Myocyte (in vitro differentiated cells): Measurements from ENCODE around the gene TNS4. TPM values are rescaled to one million over a fixed set of nuclear protein-coding genes. Genes with fewer than 3 reads are reported as not detected.
A peak's percentile ranks its signal among the peaks of the same experiment; 100 is the strongest.

Experiments used
- DNase-seq: peaks from one replicate; pipeline ENCODE4 v3.0.0-alpha.2; 2012; ENCODE audit warnings: low read depth
- total RNA-seq: library from RNA; depleted of rRNA; stranded (reverse); fragments of >200 nt; gene quantifications from 2 replicates; pipeline ENCODE4 v1.2.3, GENCODE V29; 2014

Gene TNS4
- total RNA-seq, 1 donor from 2014 or later: not detected

GRCh38 chr17:40495140-40495539 is 6.3 kb downstream of the TNS4 start:
- no peak for DNase-seq

- no peak for DNase-seq
Measured at GRCh38 chr17:40493697-40494096, 7.7 kb downstream of the TNS4 start.

DNA sequence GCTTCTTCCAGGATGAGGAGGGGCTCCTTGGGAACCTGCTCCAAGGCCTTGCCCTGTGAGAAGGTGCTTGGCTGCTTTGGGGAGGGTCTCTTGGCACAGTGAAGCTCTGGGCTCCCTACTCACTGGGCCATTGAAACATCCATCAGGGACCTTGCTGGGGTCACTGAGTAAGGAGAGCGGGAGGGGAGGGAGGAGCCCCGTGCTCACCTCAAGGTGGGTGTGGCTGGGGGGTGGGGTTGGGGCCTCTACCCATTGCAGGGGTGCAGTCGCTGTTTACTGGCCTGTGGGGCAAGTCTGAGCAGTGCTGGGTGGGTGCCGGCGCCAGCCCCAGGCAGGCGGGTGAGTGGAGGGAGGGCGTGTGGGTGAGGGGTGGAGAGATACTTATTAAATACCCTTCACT is 9.9 kb downstream of the TNS4 start:
- DNase-seq: no peak

- no peak for DNase-seq
Measured at GRCh38 chr17:40490982-40491381, 10.4 kb downstream of the TNS4 start.

- peak; percentile 71 for DNase-seq
Measured at GRCh38 chr17:40490289-40490853, 11.1 kb downstream of the TNS4 start.

DNA sequence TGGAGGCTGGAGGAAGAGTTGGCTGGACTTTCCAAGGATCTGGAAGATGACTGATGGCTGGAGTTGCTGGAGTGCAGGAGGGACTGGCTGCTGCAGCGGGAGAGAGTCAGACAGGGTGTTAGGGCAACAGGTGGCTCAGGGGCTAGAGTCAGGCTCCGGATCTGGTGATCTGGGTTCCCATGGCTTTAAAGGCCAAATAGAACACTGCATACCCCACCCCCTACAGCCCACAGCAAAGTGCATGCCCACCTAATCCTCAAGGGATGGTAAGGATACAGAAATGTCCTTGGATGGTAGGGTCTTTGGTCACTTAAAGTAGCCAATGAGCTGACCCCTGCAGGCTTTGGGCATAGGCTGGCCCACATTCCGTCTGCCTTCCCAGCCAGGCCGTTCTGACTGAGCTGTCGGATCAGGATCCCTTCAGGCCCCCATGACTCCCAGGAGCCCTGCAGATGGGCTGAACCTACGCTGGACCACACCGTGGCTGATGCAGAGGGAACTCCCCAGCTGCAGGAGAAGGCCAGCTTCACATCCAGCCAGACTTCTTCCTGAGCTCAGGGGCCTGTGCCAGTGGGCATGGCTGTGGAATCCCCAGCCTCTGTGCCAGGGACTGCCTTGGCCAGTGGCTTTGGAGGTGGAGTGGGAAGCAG is 13.9 kb downstream of the TNS4 start:
- peak; percentile 32 for DNase-seq

DNA sequence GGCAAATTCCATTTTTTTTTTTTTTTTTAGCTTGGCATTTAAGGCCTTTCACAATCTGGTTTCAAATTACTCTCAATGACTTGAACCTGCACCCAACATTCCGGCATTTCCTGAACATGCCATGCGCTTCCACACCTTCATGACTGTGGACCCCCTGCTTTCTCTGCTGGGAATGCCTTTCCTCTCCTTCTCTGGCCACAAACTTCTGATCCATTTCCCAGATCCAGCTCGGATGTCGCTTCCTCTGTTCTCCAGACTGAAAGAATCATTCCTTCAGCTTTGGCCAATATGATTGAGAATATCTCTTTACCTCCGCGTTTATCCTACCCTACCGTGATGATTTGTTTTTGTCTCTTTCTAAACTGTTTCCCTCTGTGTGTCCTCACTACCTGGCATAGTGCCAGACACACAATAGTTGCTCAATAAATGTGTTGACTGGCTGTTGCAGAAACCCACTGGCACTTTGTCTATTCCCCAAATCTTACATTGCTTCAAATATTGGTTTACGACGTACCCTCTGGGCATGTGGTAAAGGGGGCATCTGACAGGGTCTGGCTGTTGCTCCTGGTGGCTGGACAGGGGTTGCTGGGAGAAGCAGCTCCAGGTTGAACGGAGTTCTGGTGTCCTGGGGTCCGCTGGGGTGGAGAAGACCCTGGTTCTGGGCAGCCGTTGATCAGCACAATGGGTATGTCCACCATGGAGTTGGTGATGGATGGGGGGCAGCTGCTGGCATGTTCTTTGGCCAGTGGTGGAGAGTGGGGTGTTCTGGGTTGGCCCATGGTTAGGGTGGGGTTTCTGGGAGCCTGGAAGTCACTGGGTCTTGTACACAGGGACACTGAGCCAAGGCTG is 14.7 kb downstream of the TNS4 start:
- DNase-seq: no peak

- peak; percentile 90 for DNase-seq
Measured at GRCh38 chr17:40485851-40486521, 15.4 kb downstream of the TNS4 start.

DNA sequence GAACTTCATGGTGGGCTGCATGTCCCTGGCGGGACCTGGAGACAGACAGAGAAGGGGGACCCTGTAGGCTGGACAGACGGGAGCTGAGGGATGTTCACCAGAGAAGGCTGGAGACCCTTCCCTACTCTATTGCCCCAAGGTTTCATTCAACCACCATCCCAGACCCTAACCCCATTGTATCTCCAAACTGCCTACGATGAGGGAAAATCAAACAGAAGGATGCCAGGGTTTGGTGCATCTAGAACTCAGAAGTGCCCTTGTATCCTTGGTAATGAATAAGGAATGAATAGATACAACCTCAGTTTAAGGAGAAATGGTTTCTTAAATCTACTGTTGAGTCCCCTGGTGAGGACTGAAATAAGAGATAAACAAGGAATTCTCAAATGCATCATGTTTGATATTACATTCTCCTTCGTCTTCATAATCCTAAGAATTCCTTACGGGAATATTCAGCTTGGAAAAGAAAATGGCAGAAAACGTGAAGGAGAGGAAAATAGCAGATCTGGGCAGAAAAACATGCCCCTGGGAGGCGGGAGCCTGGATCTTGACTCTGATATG is 16.4 kb downstream of the TNS4 start:
- DNase-seq: no peak

DNA sequence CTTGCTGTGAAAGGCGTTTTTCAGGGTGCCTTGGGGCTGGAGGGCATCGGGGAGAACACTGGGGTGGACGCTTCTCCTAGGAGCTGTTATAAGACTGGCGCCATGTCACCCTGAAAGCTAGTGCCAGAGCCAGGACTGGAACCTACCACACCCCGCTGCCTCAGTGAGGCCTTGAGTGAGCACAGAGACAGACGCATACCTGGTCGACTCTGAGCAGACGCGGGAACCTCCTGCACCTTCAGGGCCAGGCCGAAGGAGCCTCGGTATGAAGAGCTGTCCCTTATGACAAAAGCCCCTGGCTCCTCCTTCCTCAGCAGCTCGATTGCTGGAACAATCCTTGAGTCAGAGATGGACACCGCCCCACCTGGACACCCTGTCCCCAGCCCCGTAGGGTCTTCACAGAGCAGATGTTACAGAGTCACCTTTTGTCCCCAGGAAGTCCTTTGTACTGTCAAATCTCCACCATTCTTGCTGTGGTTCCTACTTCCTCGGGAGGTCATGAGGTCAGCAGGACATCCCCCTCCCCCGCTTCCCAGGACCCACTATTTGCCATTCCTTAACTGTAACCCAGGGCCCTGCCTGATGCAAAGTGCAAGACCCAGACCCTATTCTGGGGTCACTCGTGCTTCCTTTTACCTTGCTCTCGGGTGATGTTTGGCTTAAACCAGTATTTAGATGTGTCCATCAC is 17.0 kb downstream of the TNS4 start:
- no peak for DNase-seq

- no peak for DNase-seq
Measured at GRCh38 chr17:40483679-40484078, 17.7 kb downstream of the TNS4 start.

- no peak for DNase-seq
Measured at GRCh38 chr17:40482722-40483121, 18.7 kb downstream of the TNS4 start.

GRCh38 chr17:40481106-40481505 is 20.3 kb downstream of the TNS4 start:
- no peak for DNase-seq

- no peak for DNase-seq
Measured at GRCh38 chr17:40480501-40481003, 20.9 kb downstream of the TNS4 start.

DNA sequence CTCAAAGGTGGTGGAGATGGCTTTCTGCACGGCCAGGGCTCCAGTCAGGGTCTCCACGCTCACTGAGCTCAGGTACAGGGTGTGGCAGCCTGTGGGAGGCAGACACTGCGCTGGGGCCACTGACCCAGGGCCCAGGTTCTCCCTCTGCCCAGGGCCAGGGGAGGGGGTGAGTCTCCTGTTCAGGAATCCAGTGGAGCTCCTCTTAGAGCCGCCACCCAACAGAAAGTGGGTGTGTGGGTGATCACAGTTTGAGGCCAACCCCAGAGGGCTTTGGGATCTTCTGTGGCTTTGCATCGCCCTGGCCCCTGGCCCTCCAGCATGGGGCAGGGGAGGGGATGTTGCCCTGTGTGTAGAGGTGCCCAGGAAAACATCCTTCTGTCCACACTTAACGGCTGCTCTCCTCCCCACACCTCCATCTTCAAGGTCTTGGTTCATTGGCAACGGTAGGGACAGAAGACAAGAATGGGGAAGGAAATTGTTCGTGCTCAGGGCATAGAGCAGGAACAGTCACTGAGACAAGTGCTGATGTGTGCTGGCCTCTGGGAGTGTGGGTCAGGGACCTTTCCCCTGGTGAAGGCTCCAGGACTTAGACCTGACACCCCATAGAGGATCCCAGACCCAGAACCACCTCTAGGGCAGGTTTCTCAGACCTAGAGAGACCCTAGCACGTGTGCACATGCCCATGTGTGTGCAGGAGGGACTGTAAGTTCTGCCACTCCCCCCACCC is 21.5 kb downstream of the TNS4 start:
- no peak for DNase-seq

GRCh38 chr17:40478486-40478885 is 22.9 kb downstream of the TNS4 start:
- DNase-seq: no peak

DNA sequence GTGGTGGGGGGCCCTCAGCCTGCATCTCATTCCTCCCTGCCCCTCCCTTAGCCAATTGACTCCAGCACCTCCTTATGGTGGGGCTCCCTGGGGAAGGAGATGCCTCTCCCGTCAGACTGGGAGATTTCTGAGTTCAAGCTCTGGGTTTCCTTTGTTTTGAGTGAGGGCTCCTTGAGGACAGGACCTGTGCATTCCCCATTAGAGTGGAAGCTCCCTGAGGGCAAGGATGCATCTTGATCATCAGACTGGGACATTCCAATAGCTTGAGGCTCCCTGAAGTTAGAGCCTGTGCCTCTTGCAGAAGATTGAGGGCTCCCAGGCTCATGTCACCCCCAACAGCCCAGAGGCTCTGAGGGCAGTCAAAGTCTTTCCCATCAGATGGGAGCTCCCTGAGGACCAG is 23.6 kb downstream of the TNS4 start:
- DNase-seq: no peak

GRCh38 chr17:40475234-40475908 is 26.1 kb downstream of the TNS4 start:
- no peak for DNase-seq

DNA sequence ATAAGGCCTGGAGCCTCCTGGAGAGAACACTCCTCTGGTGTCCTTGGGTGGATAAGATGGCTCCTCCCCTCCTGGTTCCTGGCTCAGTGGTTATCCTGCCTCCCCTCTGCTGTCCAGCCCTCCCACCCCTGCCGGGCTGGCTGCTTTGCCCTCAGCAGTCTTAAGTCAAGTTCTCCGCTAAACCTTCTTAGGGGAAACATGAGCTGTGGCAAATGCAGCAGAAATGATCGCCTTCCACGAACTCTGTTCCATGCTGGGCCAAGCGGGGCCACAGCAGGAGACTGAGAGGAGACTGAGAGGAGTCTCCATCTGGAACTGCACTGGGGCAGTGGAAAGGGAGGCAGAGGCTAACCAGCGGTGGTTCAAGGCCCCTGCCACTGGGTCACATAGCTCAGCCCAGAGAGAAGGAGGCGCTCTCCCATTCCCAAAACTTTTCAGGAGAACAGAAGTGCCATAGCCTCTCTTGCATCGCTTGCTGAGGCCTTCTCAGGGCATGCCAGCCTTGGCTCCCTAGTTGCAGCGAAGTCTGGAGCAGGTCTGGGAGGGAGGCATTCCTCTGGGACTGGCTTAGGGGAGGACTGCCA is 26.9 kb downstream of the TNS4 start:
- DNase-seq: no peak
